GM12864 (cell line): ENCODE measurements around the gene ADGRL2.

Source experiments
- DNase-seq: peaks from one replicate; pipeline ENCODE4 v3.0.0-alpha.2; 2011; ENCODE audit warnings: low read depth
- H3K4me3 ChIP-seq: 2 replicates; pipeline ENCODE4 v1.5.1; 2011; ENCODE audit warnings: mild to moderate bottlenecking, low read depth, low read length, control low read depth
- CTCF ChIP-seq: IDR thresholded peaks from 2 replicates; pipeline ENCODE4 v1.5.1; 2011; ENCODE audit warnings: low read depth, mild to moderate bottlenecking, moderate library complexity, low read length, control low read depth, inconsistent platforms; ENCODE audit errors: missing control alignments

ADGRL2 gene

GRCh38 chr1:81846630-81847029 lies 45.9 kb downstream of the ADGRL2 start:
- H3K4me3 ChIP-seq = no peak overlapping the region
- no peak for TF ChIP-seq CTCF
- no peak for DNase-seq

- no peak for TF ChIP-seq CTCF
- H3K4me3 ChIP-seq = no peak overlapping the region
- no peak for DNase-seq
These were observed 46.3 kb downstream of the ADGRL2 start for GRCh38 chr1:81847063-81847462.

GRCh38 chr1:81848880-81849682 lies 48.3 kb downstream of the ADGRL2 start:
- no peak for DNase-seq
- no peak for TF ChIP-seq CTCF
- no peak overlapping the region for H3K4me3 ChIP-seq

GRCh38 chr1:81850031-81850430 lies 49.3 kb downstream of the ADGRL2 start:
- no peak for TF ChIP-seq CTCF
- DNase-seq = no peak
- H3K4me3 ChIP-seq = no peak overlapping the region

GRCh38 chr1:81850495-81850894 lies 49.8 kb downstream of the ADGRL2 start:
- H3K4me3 ChIP-seq = no peak overlapping the region
- DNase-seq = no peak
- no peak for TF ChIP-seq CTCF

GRCh38 chr1:81851217-81851616 lies 50.5 kb downstream of the ADGRL2 start:
- no peak for TF ChIP-seq CTCF
- no peak for DNase-seq
- no peak overlapping the region for H3K4me3 ChIP-seq

- TF ChIP-seq CTCF = no peak
- no peak for DNase-seq
- H3K4me3 ChIP-seq = no peak overlapping the region
These were observed 52.2 kb downstream of the ADGRL2 start for GRCh38 chr1:81852961-81853360.
